PC-9 (cell line): ENCODE results near the gene TXNDC12. TPM values are rescaled to one million over a fixed set of nuclear protein-coding genes. Genes with fewer than 3 reads are reported as not detected.
"Not testable (repeated sequence)": the region's sequence is repeated elsewhere in the genome, so short reads cannot be mapped to it uniquely, and the experiment has no call there.

Experiments used
- BruUV-seq: library from RNA; stranded (reverse); fragments of 400-500 nt; replicated peaks from 2 replicates; lab custom pipeline; 2021; lab: Mats Ljungman, UMichigan
- CTCF ChIA-PET: fragments of 300-600 bp; sonication (Branson Sonifier 250); formaldehyde crosslinking; loops from one replicate; lab custom pipeline; 2022; ENCODE audit warnings: antibody characterized with exemption; lab: Charles Lee
- POLR2A ChIA-PET: fragments of 300-600 bp; sonication (Branson Sonifier 250); formaldehyde crosslinking; loops from one replicate; lab custom pipeline; 2022; ENCODE audit warnings: antibody characterized with exemption; ENCODE audit not compliant: unreplicated experiment; lab: Charles Lee
- DNase-seq, 2 experiments: peaks; one replicate each; pipeline versions ENCODE4 v3.0.0 to v3.0.0-alpha.2; 2015 to 2022; ENCODE audit warnings: mixed read lengths in 1 of 2
- H2AFZ ChIP-seq: fragments of 200-600 bp; sonication (generic); 2 replicates; pipeline ENCODE4 v1.8.1; 2017; ENCODE audit warnings: antibody characterized with exemption
- H3F3A ChIP-seq: fragments of 200-600 bp; sonication (generic); 2 replicates; pipeline ENCODE4 v1.8.1; 2017; ENCODE audit warnings: antibody characterized with exemption, mild to moderate bottlenecking, low read depth; ENCODE audit not compliant: insufficient read depth
- H3K27ac ChIP-seq: fragments of 200-600 bp; sonication (generic); 2 replicates; pipeline ENCODE4 v1.6.1; 2016; ENCODE audit warnings: mixed run types
- H3K27me3 ChIP-seq: fragments of 200-600 bp; sonication (generic); 2 replicates; pipeline ENCODE4 v1.6.1; 2016; ENCODE audit warnings: low read depth, mixed run types; ENCODE audit not compliant: insufficient read depth
- H3K36me3 ChIP-seq: fragments of 200-600 bp; sonication (generic); 2 replicates; pipeline ENCODE4 v1.6.1; 2016; ENCODE audit warnings: low read depth, mixed run types
- H3K4me1 ChIP-seq: fragments of 200-600 bp; sonication (generic); replicated peaks from 2 replicates; pipeline ENCODE4 v1.6.1; 2016; ENCODE audit warnings: mixed run types; ENCODE audit not compliant: insufficient read depth
- H3K4me2 ChIP-seq: fragments of 200-600 bp; sonication (generic); 2 replicates; pipeline ENCODE4 v1.6.1; 2017; ENCODE audit warnings: mixed run types
- H3K4me3 ChIP-seq: fragments of 200-600 bp; sonication (generic); 2 replicates; pipeline ENCODE4 v1.6.1; 2016; ENCODE audit warnings: mixed run types
- H3K79me2 ChIP-seq: fragments of 200-600 bp; sonication (generic); 2 replicates; pipeline ENCODE4 v1.6.1; 2017; ENCODE audit warnings: low read depth, mixed run types
- H3K9me2 ChIP-seq: fragments of 200-600 bp; sonication (generic); 2 replicates; pipeline ENCODE4 v1.8.1; 2017; ENCODE audit warnings: mild to moderate bottlenecking; ENCODE audit not compliant: insufficient read depth
- H3K9me3 ChIP-seq: fragments of 200-600 bp; sonication (generic); 2 replicates; pipeline ENCODE4 v1.8.1; 2016; ENCODE audit warnings: low read depth; ENCODE audit not compliant: insufficient read depth
- H4K20me1 ChIP-seq: fragments of 200-600 bp; sonication (generic); 2 replicates; pipeline ENCODE4 v1.8.1; 2017; ENCODE audit not compliant: insufficient read depth
- EZH2 ChIP-seq: fragments of 200-600 bp; sonication (generic); IDR thresholded peaks from 2 replicates; pipeline ENCODE4 v1.8.0; 2017; ENCODE audit warnings: antibody characterized with exemption, low read depth
- intact Hi-C: fragments of 100-400 bp; cut with micrococcal nuclease; formaldehyde crosslinking; loops from one replicate; pipeline ENCODE4 v1.10.0; 2022; ENCODE audit not compliant: unreplicated experiment
- total RNA-seq: library from RNA; stranded (reverse); gene quantifications from 2 replicates; pipeline ENCODE4 v1.2.3, GENCODE V29; 2021
- TF ChIP-seq, protein P1 (sequence below): fragments of 200-600 bp; sonication (generic); conservative IDR thresholded peaks from 2 replicates; pipeline ENCODE4 v1.6.1; 2017; ENCODE audit warnings: mixed run types, antibody characterized with exemption, mild to moderate bottlenecking, moderate library complexity

TXNDC12 gene
- total RNA-seq, 1 experiment from 2014 or later = 61.3 TPM

- H2AFZ ChIP-seq = peak overlapping the region; percentile 86; the same call in 1 of the 2 replicates
- peak overlapping the region; percentile 93 for H3K4me2 ChIP-seq
- TSS peak; percentile 55 for BruUV-seq
- POLR2A ChIA-PET = interaction anchor here (0.7 kb wide), 1 partner anchor 126 kb away, joined by 4 read pairs; no protein-coding TSS in a partner anchor
- H3K27me3 ChIP-seq = no peaks in the 10 kb centered on the region
- H3F3A ChIP-seq = peaks cover 6% of the 10 kb centered on the region
- peak overlapping the region; percentile 64 for H3K27ac ChIP-seq
- H3K36me3 ChIP-seq = no peaks in the 10 kb centered on the region
- H4K20me1 ChIP-seq = peaks cover 22% of the 10 kb centered on the region
- no peak for TF ChIP-seq EZH2
- TF ChIP-seq, protein P1, sequence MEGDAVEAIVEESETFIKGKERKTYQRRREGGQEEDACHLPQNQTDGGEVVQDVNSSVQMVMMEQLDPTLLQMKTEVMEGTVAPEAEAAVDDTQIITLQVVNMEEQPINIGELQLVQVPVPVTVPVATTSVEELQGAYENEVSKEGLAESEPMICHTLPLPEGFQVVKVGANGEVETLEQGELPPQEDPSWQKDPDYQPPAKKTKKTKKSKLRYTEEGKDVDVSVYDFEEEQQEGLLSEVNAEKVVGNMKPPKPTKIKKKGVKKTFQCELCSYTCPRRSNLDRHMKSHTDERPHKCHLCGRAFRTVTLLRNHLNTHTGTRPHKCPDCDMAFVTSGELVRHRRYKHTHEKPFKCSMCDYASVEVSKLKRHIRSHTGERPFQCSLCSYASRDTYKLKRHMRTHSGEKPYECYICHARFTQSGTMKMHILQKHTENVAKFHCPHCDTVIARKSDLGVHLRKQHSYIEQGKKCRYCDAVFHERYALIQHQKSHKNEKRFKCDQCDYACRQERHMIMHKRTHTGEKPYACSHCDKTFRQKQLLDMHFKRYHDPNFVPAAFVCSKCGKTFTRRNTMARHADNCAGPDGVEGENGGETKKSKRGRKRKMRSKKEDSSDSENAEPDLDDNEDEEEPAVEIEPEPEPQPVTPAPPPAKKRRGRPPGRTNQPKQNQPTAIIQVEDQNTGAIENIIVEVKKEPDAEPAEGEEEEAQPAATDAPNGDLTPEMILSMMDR = no peak
- H3K79me2 ChIP-seq = peaks cover 32% of the 10 kb centered on the region
- DNase-seq = peak; percentile 40 to 54
- H3K9me2 ChIP-seq = no peaks in the 10 kb centered on the region
- H3K9me3 ChIP-seq = no peaks in the 10 kb centered on the region
- H3K4me3 ChIP-seq = peak overlapping the region; percentile 68
- intact Hi-C loops = loop anchor here (1.0 kb wide), 1 partner anchor 24 kb away; the partner anchor contains the start of gene BTF3L4
- H3K4me1 ChIP-seq = peaks cover 11% of the 10 kb centered on the region
- CTCF ChIA-PET = no interaction called here
These were observed 22.2 kb downstream of the TXNDC12 start for GRCh38 chr1:52032785-52033131.

GRCh38 chr1:52032124-52032784 lies 22.7 kb downstream of the TXNDC12 start:
- TF ChIP-seq, protein P1 = no peak
- no peak for TF ChIP-seq EZH2
- intact Hi-C loops = no loop called here
- H3K4me3 ChIP-seq = peak overlapping the region; percentile 68
- H2AFZ ChIP-seq = 0 out of 2 replicates have a peak overlapping the region, but pooled peaks have one; percentile 86
- H3K36me3 ChIP-seq = no peaks in the 10 kb centered on the region
- no peak for DNase-seq
- no TSS peak for BruUV-seq
- no peaks in the 10 kb centered on the region for H3K9me2 ChIP-seq
- peaks cover 11% of the 10 kb centered on the region for H3K4me1 ChIP-seq
- peaks cover 22% of the 10 kb centered on the region for H4K20me1 ChIP-seq
- peaks cover 32% of the 10 kb centered on the region for H3K79me2 ChIP-seq
- H3K9me3 ChIP-seq = no peaks in the 10 kb centered on the region
- H3F3A ChIP-seq = peaks cover 6% of the 10 kb centered on the region
- no peaks in the 10 kb centered on the region for H3K27me3 ChIP-seq
- peak overlapping the region; percentile 93 for H3K4me2 ChIP-seq
- CTCF ChIA-PET = no interaction called here
- H3K27ac ChIP-seq = no peak overlapping the region
- POLR2A ChIA-PET = interaction anchor here (0.6 kb wide), 2 partner anchors 107 to 201 kb away, joined by 3 to 4 read pairs; no protein-coding TSS in a partner anchor

DNA sequence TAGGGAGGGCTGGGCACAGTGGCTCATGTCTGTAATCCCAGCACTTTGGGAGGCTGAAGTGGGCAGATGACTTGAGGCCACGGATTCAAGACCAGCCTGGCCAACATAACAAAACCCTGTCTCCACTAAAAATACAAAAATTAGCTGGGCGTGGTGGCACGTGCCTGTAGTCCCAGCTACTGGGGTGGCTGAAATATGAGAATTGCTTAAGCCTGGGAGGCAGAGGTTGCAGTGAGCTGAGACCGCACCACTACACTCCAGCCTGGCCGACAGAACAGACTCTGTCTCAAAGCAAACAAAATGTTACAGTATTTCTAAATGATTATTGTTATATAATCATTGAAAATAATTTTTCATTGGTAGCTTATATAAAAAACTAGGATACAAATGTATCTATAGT lies 26.2 kb downstream of the TXNDC12 start:
- H3F3A ChIP-seq, H3K4me3 ChIP-seq, H3K27me3 ChIP-seq, H3K9me2 ChIP-seq, H3K27ac ChIP-seq, BruUV-seq, H3K36me3 ChIP-seq, H3K4me2 ChIP-seq, CTCF ChIA-PET, intact Hi-C loops, DNase-seq, H3K9me3 ChIP-seq, H2AFZ ChIP-seq: not testable (repeated sequence)
- Histone ChIP-seq H3K79me2 (peaks cover 32% of the 10 kb centered on the region), H4K20me1 (peaks cover 22% of the 10 kb centered on the region), H3K4me1 (peaks cover 11% of the 10 kb centered on the region)
- POLR2A ChIA-PET = interaction anchor here (0.6 kb wide), 1 partner anchor 422 kb away, joined by 3 read pairs; no protein-coding TSS in a partner anchor
